ENCODE data around the gene EML6.
"Not testable (repeated sequence)": the region's sequence is repeated elsewhere in the genome, so short reads cannot be mapped to it uniquely, and the experiment has no call there.

The EML6 gene

GRCh38 chr2:54845094-54845493 lies 121.6 kb downstream of the EML6 start:
- no peak for DNase-seq (ENCODE audit: low read depth in 2 of 2)

- DNase-seq (ENCODE audit: low read depth in 2 of 2) = peak in 1 of 2 experiments; percentile 10
These were observed 122.1 kb downstream of the EML6 start for GRCh38 chr2:54845514-54845913.

GRCh38 chr2:54850171-54851122 lies 127.0 kb downstream of the EML6 start:
- no peak for DNase-seq (ENCODE audit: low read depth in 2 of 2)

- DNase-seq (ENCODE audit: low read depth in 2 of 2) = no peak
These were observed 130.3 kb downstream of the EML6 start for GRCh38 chr2:54853616-54854310.

GRCh38 chr2:54855434-54855833 lies 132.0 kb downstream of the EML6 start:
- no peak for DNase-seq (ENCODE audit: low read depth in 2 of 2)

GRCh38 chr2:54858021-54858681 lies 134.7 kb downstream of the EML6 start:
- no peak for DNase-seq (ENCODE audit: low read depth in 2 of 2)

- DNase-seq (ENCODE audit: low read depth in 2 of 2) = no peak
These were observed 136.0 kb downstream of the EML6 start for GRCh38 chr2:54859416-54859815.

- DNase-seq (ENCODE audit: low read depth in 2 of 2) = peak in 1 of 2 experiments; percentile 34
These were observed 136.7 kb downstream of the EML6 start for GRCh38 chr2:54859997-54860701.

- DNase-seq (ENCODE audit: low read depth in 2 of 2) = no peak
These were observed 138.8 kb downstream of the EML6 start for GRCh38 chr2:54862229-54862628.

GRCh38 chr2:54862742-54863141 lies 139.3 kb downstream of the EML6 start:
- no peak for DNase-seq (ENCODE audit: low read depth in 2 of 2)

- DNase-seq (ENCODE audit: low read depth in 2 of 2) = no peak
These were observed 140.2 kb downstream of the EML6 start for GRCh38 chr2:54863660-54864059.

GRCh38 chr2:54864096-54864495 lies 140.6 kb downstream of the EML6 start:
- no peak for DNase-seq (ENCODE audit: low read depth in 2 of 2)

- DNase-seq (ENCODE audit: low read depth in 2 of 2) = no peak
These were observed 141.3 kb downstream of the EML6 start for GRCh38 chr2:54864727-54865126.

GRCh38 chr2:54866179-54866578 lies 142.7 kb downstream of the EML6 start:
- DNase-seq (ENCODE audit: low read depth in 2 of 2) = no peak

GRCh38 chr2:54866868-54867267 lies 143.4 kb downstream of the EML6 start:
- no peak for DNase-seq (ENCODE audit: low read depth in 2 of 2)

- no peak for DNase-seq (ENCODE audit: low read depth in 2 of 2)
These were observed 144.0 kb downstream of the EML6 start for GRCh38 chr2:54867457-54867856.

- DNase-seq (ENCODE audit: low read depth in 2 of 2) = no peak
These were observed 148.1 kb downstream of the EML6 start for GRCh38 chr2:54871457-54872107.

GRCh38 chr2:54872780-54873179 lies 149.3 kb downstream of the EML6 start:
- no peak for DNase-seq (ENCODE audit: low read depth in 2 of 2)

- DNase-seq (ENCODE audit: low read depth in 2 of 2) = not testable (repeated sequence)
These were observed 149.8 kb downstream of the EML6 start for GRCh38 chr2:54873236-54873635.

- DNase-seq (ENCODE audit: low read depth in 2 of 2) = no peak
These were observed 153.3 kb downstream of the EML6 start for GRCh38 chr2:54876764-54877163.

- DNase-seq (ENCODE audit: low read depth in 2 of 2) = no peak
These were observed 154.7 kb downstream of the EML6 start for GRCh38 chr2:54878182-54878581.
